DND-41 (cell line): ENCODE data around the gene SLC27A1.

Experiments used
- ATAC-seq: fragments of 200-7000 bp; cut with Tn5 transposase; 3 replicates; pipeline ENCODE4 v1.9.1; 2021; ENCODE audit warnings: low read depth; ENCODE audit not compliant: insufficient read depth
- DNase-seq: peaks from one replicate; pipeline ENCODE4 v3.0.0-alpha.2; 2020
- H2AFZ ChIP-seq: 2 replicates; pipeline ENCODE4 v1.6.0; 2012; ENCODE audit warnings: low read depth, low read length
- H3K27ac ChIP-seq: 2 replicates; pipeline ENCODE4 v1.5.1; 2012; ENCODE audit warnings: low read length, inconsistent platforms
- H3K27me3 ChIP-seq: fragments of 200-600 bp; sonication (generic); 2 replicates; pipeline ENCODE4 v1.6.0; 2012; ENCODE audit warnings: low read length, mild to moderate bottlenecking, inconsistent platforms; ENCODE audit not compliant: insufficient read depth, poor library complexity
- H3K36me3 ChIP-seq: 2 replicates; pipeline ENCODE4 v1.5.1; 2012; ENCODE audit warnings: low read length, inconsistent platforms; ENCODE audit not compliant: insufficient read depth
- H3K4me1 ChIP-seq: 2 replicates; pipeline ENCODE4 v1.5.1; 2012; ENCODE audit warnings: mild to moderate bottlenecking, low read length; ENCODE audit not compliant: insufficient read depth
- H3K4me2 ChIP-seq: 2 replicates; pipeline ENCODE4 v1.6.0; 2012; ENCODE audit warnings: mild to moderate bottlenecking, moderate library complexity, low read length, inconsistent platforms; ENCODE audit not compliant: insufficient read depth
- H3K4me3 ChIP-seq, 2 experiments: fragments of 200-600 bp in 1 of 2; shearing (Covaris generic) in 1 of 2; 2 replicates each; pipeline ENCODE4 v1.5.1; 2012 to 2016; ENCODE audit warnings: inconsistent platforms in 2 of 2, low read length in 2 of 2, mild to moderate bottlenecking in 2 of 2, low read depth in 1 of 2, moderate library complexity in 1 of 2
- H3K79me2 ChIP-seq: 2 replicates; pipeline ENCODE4 v1.6.0; 2012; ENCODE audit warnings: low read length, inconsistent platforms; ENCODE audit not compliant: insufficient read depth
- H3K9ac ChIP-seq: 2 replicates; pipeline ENCODE4 v1.6.0; 2012; ENCODE audit warnings: low read depth, mild to moderate bottlenecking, inconsistent platforms, low read length, moderate library complexity
- H3K9me3 ChIP-seq: 2 replicates; pipeline ENCODE4 v1.5.1; 2012; ENCODE audit warnings: low read length, moderate library complexity, mild to moderate bottlenecking, inconsistent platforms; ENCODE audit not compliant: insufficient read depth, severe bottlenecking
- H4K20me1 ChIP-seq: 2 replicates; pipeline ENCODE4 v1.6.0; 2012; ENCODE audit warnings: low read length; ENCODE audit not compliant: insufficient read depth
- CTCF ChIP-seq: IDR thresholded peaks from 2 replicates; pipeline ENCODE4 v1.5.1; 2012; ENCODE audit warnings: borderline replicate concordance, low read length, moderate library complexity, mild to moderate bottlenecking; ENCODE audit not compliant: poor library complexity, severe bottlenecking; ENCODE audit errors: extremely low read depth
- EZH2 ChIP-seq: IDR thresholded peaks from 3 replicates; pipeline ENCODE4 v1.6.1; 2012; ENCODE audit warnings: borderline replicate concordance, low read depth, mild to moderate bottlenecking, moderate library complexity, low read length, inconsistent platforms; ENCODE audit not compliant: severe bottlenecking

Gene SLC27A1

GRCh38 chr19:17539238-17540117 lies 69.2 kb downstream of the SLC27A1 start:
- Histone ChIP-seq H3K27ac (peak overlapping the region; percentile 41; the same call in 1 of the 2 replicates), H3K4me2 (peak overlapping the region; percentile 94), H3K27me3 (peaks cover 5% of the 10 kb centered on the region), H3K36me3 (no peaks in the 10 kb centered on the region), H4K20me1 (peaks cover 6% of the 10 kb centered on the region), H3K9ac (peak overlapping the region; percentile 56), H2AFZ (peak overlapping the region; percentile 68), H3K4me3 (peak overlapping the region in 1 of 2 experiments; percentile 57; a peak in 3 of 4 replicates), H3K9me3 (no peaks in the 10 kb centered on the region), H3K79me2 (no peaks in the 10 kb centered on the region), H3K4me1 (peaks cover 13% of the 10 kb centered on the region)
- DNase-seq (peak; percentile 100), ATAC-seq (peak; percentile 90)
- no peak for TF ChIP-seq EZH2
- TF ChIP-seq CTCF = peak; percentile 45

- Histone ChIP-seq H3K9ac (no peak overlapping the region), H3K4me1 (peaks cover 13% of the 10 kb centered on the region), H3K4me3 (no peak overlapping the region), H3K4me2 (peak overlapping the region; percentile 94), H4K20me1 (peaks cover 6% of the 10 kb centered on the region), H3K36me3 (no peaks in the 10 kb centered on the region), H3K9me3 (no peaks in the 10 kb centered on the region), H3K79me2 (no peaks in the 10 kb centered on the region), H3K27me3 (peaks cover 5% of the 10 kb centered on the region), H2AFZ (no peak overlapping the region), H3K27ac (no peak overlapping the region)
- DNase-seq (no peak), ATAC-seq (no peak)
- no peak for TF ChIP-seq CTCF
- TF ChIP-seq EZH2 = no peak
Observed at GRCh38 chr19:17540174-17540573, 69.8 kb downstream of the SLC27A1 start.

GRCh38 chr19:17541184-17541759 lies 70.9 kb downstream of the SLC27A1 start:
- ATAC-seq = no peak
- H3K4me2 ChIP-seq = no peak overlapping the region
- no peak overlapping the region for H3K4me3 ChIP-seq
- no peaks in the 10 kb centered on the region for H3K36me3 ChIP-seq
- TF ChIP-seq EZH2 (no peak), CTCF (no peak)
- peaks cover 6% of the 10 kb centered on the region for H4K20me1 ChIP-seq
- H3K9me3 ChIP-seq = no peaks in the 10 kb centered on the region
- peaks cover 5% of the 10 kb centered on the region for H3K27me3 ChIP-seq
- peaks cover 13% of the 10 kb centered on the region for H3K4me1 ChIP-seq
- no peak overlapping the region for H2AFZ ChIP-seq
- no peaks in the 10 kb centered on the region for H3K79me2 ChIP-seq
- no peak overlapping the region for H3K9ac ChIP-seq
- DNase-seq = no peak
- no peak overlapping the region for H3K27ac ChIP-seq
